Natural killer cell (primary cell): Measurements from ENCODE around the gene PPM1F. TPM values are rescaled to one million over a fixed set of nuclear protein-coding genes. Genes with fewer than 3 reads are reported as not detected.

Source experiments
- ATAC-seq, 3 donors: fragments of 150-1000 bp in 2 of 3; fragments of 200-7000 bp in 1 of 3; cut with Tn5 transposase; 1 replicate in 1 of 3; 2 replicates in 2 of 3; pipeline ENCODE4 v1.10.0; 2021; ENCODE audit warnings: mild to moderate bottlenecking in 2 of 3, moderate library complexity in 2 of 3
- DNase-seq, 2 donors: peaks; one replicate each; pipeline versions ENCODE4 v3.0.0 to v3.0.0-alpha.2; 2013 to 2021; ENCODE audit warnings: mixed read lengths in 1 of 2
- H3K27ac ChIP-seq: one replicate; pipeline ENCODE4 v1.5.1; 2013; ENCODE audit warnings: mild to moderate bottlenecking, low read length
- H3K27me3 ChIP-seq: one replicate; pipeline ENCODE4 v1.6.1; 2013; ENCODE audit warnings: low read length; ENCODE audit not compliant: control insufficient read depth, insufficient read depth
- H3K36me3 ChIP-seq: one replicate; pipeline ENCODE4 v1.6.1; 2013; ENCODE audit warnings: low read length; ENCODE audit not compliant: control insufficient read depth, insufficient read depth
- H3K4me1 ChIP-seq: one replicate; pipeline ENCODE4 v1.6.1; 2013; ENCODE audit warnings: low read length; ENCODE audit not compliant: control insufficient read depth, insufficient read depth
- H3K4me3 ChIP-seq: one replicate; pipeline ENCODE4 v1.5.1; 2013; ENCODE audit warnings: low read length
- H3K9me3 ChIP-seq: one replicate; pipeline ENCODE4 v1.6.1; 2013; ENCODE audit warnings: low read length; ENCODE audit not compliant: control insufficient read depth, insufficient read depth
- H3K27ac Mint-ChIP-seq, 2 donors: one replicate each; pipeline ENCODE4 v1.8.0; 2022; ENCODE audit warnings: mild to moderate bottlenecking in 2 of 2, mixed read lengths in 2 of 2, moderate library complexity in 1 of 2
- H3K27me3 Mint-ChIP-seq, 2 donors: one replicate each; pipeline ENCODE4 v1.8.0; 2022; ENCODE audit warnings: low read depth in 2 of 2, mixed read lengths in 2 of 2
- H3K36me3 Mint-ChIP-seq: one replicate; pipeline ENCODE4 v1.8.0; 2022; ENCODE audit warnings: mixed read lengths
- H3K4me1 Mint-ChIP-seq, 2 donors: one replicate each; pipeline ENCODE4 v1.8.0; 2022; ENCODE audit warnings: mixed read lengths in 2 of 2
- H3K4me3 Mint-ChIP-seq: one replicate; pipeline ENCODE4 v1.8.0; 2022; ENCODE audit warnings: mild to moderate bottlenecking, moderate library complexity, mixed read lengths
- H3K9me3 Mint-ChIP-seq, 2 donors: one replicate each; pipeline ENCODE4 v1.8.0; 2022; ENCODE audit warnings: mixed read lengths in 2 of 2
- WGBS: methylation state at CpG from one replicate; pipeline ENCODE4 v1.1.7; 2013; ENCODE audit warnings: missing lambda C conversion rate; ENCODE audit not compliant: insufficient coverage; 5-methylcytosine and 5-hydroxymethylcytosine counted together
- intact Hi-C: fragments of 100-400 bp; cut with micrococcal nuclease; formaldehyde crosslinking; loops from one replicate; pipeline ENCODE4 v1.14.2; 2022
- total RNA-seq, 4 donors: library from RNA; stranded (reverse); fragments of 120-200 nt in 1 of 4; gene quantifications; one replicate each; pipeline versions ENCODE4 v1.2.3 to v1.2.4, GENCODE V29; 2013 to 2022
- TF ChIP-seq, protein P1 (sequence below): fragments of 200-600 bp; IDR thresholded peaks from one replicate; pipeline ENCODE4 v1.8.0; 2022; ENCODE audit warnings: antibody characterized with exemption

The PPM1F gene
- total RNA-seq, 3 donors from 2014 or later (not counting 1 experiment from before 2014, with no cell fraction given): 25.1 to 30.3 (median 25.5) TPM

DNA sequence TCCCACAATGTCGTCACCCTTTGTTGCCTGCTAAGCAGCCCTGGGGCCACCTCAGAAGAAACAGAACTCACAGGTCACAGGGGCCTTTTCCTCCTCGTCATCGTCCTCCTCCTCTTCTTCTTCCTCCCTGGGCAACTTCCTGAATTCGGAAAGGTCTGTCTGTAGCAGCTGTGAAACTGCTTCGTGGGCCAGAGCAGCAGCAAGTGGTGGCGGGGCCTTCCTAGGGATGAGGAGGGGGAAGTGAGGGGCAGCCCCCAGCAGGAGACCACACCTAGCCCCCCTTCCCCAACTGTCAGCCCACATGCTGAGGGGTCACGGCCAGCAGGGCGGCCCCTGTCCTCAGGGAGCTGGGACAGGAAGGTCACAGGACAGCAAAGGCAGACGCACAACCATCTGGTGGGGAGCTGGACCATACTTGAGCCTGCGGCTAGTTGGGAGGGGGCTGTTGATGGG is 13.2 kb downstream of the PPM1F start:
- H3K27ac Mint-ChIP-seq: peak overlapping the region; percentile 70 to 92
- Histone ChIP-seq H3K4me1 (peaks cover 63% of the 10 kb centered on the region), H3K36me3 (no peaks in the 10 kb centered on the region), H3K9me3 (no peaks in the 10 kb centered on the region), H3K27ac (peak overlapping the region; percentile 55), H3K4me3 (no peak overlapping the region), H3K27me3 (no peaks in the 10 kb centered on the region)
- no peaks in the 10 kb centered on the region for H3K27me3 Mint-ChIP-seq
- ATAC-seq (no peak), DNase-seq (peak in 1 of 2 donors; percentile 10)
- peaks cover 22 to 42% of the 10 kb centered on the region in 2 donors for H3K4me1 Mint-ChIP-seq
- H3K36me3 Mint-ChIP-seq: no peaks in the 10 kb centered on the region
- TF ChIP-seq, protein P1, sequence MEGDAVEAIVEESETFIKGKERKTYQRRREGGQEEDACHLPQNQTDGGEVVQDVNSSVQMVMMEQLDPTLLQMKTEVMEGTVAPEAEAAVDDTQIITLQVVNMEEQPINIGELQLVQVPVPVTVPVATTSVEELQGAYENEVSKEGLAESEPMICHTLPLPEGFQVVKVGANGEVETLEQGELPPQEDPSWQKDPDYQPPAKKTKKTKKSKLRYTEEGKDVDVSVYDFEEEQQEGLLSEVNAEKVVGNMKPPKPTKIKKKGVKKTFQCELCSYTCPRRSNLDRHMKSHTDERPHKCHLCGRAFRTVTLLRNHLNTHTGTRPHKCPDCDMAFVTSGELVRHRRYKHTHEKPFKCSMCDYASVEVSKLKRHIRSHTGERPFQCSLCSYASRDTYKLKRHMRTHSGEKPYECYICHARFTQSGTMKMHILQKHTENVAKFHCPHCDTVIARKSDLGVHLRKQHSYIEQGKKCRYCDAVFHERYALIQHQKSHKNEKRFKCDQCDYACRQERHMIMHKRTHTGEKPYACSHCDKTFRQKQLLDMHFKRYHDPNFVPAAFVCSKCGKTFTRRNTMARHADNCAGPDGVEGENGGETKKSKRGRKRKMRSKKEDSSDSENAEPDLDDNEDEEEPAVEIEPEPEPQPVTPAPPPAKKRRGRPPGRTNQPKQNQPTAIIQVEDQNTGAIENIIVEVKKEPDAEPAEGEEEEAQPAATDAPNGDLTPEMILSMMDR: no peak
- H3K9me3 Mint-ChIP-seq: no peaks in the 10 kb centered on the region
- 63% methylated on average over 10 of the region's 10 CpGs for WGBS
- H3K4me3 Mint-ChIP-seq: peak overlapping the region; percentile 56
- intact Hi-C loops: loop anchor here (2.0 kb wide), 1 partner anchor 13 kb away; the partner anchor contains the start of gene PPM1F

DNA sequence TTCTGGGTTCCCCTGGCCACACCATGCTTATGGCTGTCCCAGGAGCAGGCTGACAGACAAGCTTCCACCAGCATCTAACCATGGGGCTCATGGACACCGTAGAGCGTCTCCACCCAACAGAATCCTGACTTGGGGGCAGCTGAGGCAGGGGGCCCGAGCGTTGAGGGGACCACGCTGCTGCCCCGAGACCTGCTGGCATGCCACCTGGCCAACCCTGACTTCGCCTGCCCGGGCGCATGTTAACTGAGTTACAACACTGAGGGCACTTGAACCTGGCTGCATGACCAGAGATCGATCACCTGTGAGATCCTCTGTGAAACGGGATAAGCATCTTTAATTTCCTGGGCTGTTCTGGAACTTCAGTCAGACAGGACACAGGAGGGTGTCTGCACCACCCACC is 13.7 kb downstream of the PPM1F start:
- H3K27ac ChIP-seq: peak overlapping the region; percentile 55
- peaks cover 22 to 42% of the 10 kb centered on the region in 2 donors for H3K4me1 Mint-ChIP-seq
- H3K9me3 ChIP-seq: no peaks in the 10 kb centered on the region
- H3K27me3 ChIP-seq: no peaks in the 10 kb centered on the region
- peak overlapping the region; percentile 77 to 92 for H3K27ac Mint-ChIP-seq
- ATAC-seq (no peak), DNase-seq (no peak)
- H3K36me3 Mint-ChIP-seq: no peaks in the 10 kb centered on the region
- TF ChIP-seq, protein P1: no peak
- intact Hi-C loops: loop anchor here (1.0 to 2.0 kb wide), 2 partner anchors 14 to 226 kb away; partner anchors contain the start of gene PPM1F
- H3K9me3 Mint-ChIP-seq: no peaks in the 10 kb centered on the region
- H3K27me3 Mint-ChIP-seq: no peaks in the 10 kb centered on the region
- H3K4me1 ChIP-seq: peaks cover 63% of the 10 kb centered on the region
- H3K4me3 ChIP-seq: no peak overlapping the region
- no peaks in the 10 kb centered on the region for H3K36me3 ChIP-seq
- H3K4me3 Mint-ChIP-seq: peak overlapping the region; percentile 92
- WGBS: 84% methylated on average over 11 of the region's 11 CpGs

DNA sequence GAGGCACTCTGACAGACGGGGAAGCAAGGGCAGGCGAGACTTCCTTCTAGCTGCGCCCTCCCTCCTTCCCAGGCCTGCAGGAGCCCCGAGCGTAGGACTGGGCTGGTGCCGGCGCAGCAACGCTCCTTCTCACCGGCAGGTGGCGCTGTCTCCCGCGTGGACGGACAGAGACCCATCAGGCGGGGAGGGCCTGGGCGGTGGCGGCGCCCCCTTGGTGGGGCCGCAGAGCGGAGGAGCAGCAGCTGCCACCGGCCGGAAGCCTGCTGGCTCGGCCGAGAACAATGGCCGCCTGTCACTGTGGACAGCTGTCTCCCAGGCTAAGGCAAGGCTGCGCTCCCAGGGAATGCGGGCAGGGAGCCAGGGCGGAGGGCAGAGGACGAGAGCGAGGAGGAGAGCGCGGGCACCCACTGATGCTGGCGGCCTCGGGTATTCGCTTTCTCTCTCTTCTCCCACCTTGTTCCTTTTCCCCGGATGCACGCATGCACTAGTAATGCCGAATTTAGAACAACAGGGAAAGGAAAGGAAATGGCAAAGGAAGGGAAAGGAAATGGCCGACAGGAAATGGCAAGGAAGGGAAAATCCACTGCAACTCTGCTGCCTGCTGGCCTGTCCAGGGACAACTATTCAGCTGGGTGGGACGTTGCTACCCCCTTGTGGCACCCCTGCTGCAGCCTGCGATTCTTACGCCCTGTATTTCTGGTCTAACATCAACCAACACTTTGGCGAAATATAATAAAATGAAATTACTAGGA is 14.4 kb downstream of the PPM1F start:
- peak; percentile 93 to 95 for DNase-seq
- Histone ChIP-seq H3K36me3 (peaks cover 4% of the 10 kb centered on the region), H3K4me1 (peaks cover 63% of the 10 kb centered on the region), H3K27me3 (no peaks in the 10 kb centered on the region), H3K9me3 (no peaks in the 10 kb centered on the region), H3K4me3 (peak overlapping the region; percentile 55), H3K27ac (peak overlapping the region; percentile 77)
- WGBS: 1% methylated on average over 37 of the region's 42 CpGs
- Mint-ChIP-seq H3K27ac (peak overlapping the region; percentile 77 to 92), H3K4me1 (peaks cover 22 to 42% of the 10 kb centered on the region in 2 donors), H3K27me3 (no peaks in the 10 kb centered on the region), H3K9me3 (no peaks in the 10 kb centered on the region), H3K36me3 (no peaks in the 10 kb centered on the region), H3K4me3 (peak overlapping the region; percentile 92)
- intact Hi-C loops: loop anchor here (1.0 to 2.0 kb wide), 2 partner anchors 15 to 225 kb away; partner anchors contain the start of gene PPM1F
- TF ChIP-seq, protein P1: peak; percentile 97
- ATAC-seq: peak; percentile 94 to 99 (median 96)
